Kidney capillary endothelial cell (primary cell): ENCODE data around the gene PITX1.

Experiments used
- DNase-seq: peaks from one replicate; pipeline ENCODE4 v3.0.0-alpha.2; 2018; ENCODE audit warnings: low spot score

Gene PITX1

GRCh38 chr5:135028791-135029476 is 5.1 kb downstream of the PITX1 start:
- DNase-seq = no peak

GRCh38 chr5:135027697-135028615 is 6.1 kb downstream of the PITX1 start:
- no peak for DNase-seq

GRCh38 chr5:135027266-135027696 is 6.7 kb downstream of the PITX1 start:
- no peak for DNase-seq

GRCh38 chr5:135026645-135027265 is 7.3 kb downstream of the PITX1 start:
- DNase-seq = no peak

GRCh38 chr5:135025730-135026644 is 8.0 kb downstream of the PITX1 start:
- no peak for DNase-seq

- no peak for DNase-seq
These were observed 8.9 kb downstream of the PITX1 start for GRCh38 chr5:135024956-135025729.

GRCh38 chr5:135020111-135020895 is 13.7 kb downstream of the PITX1 start:
- no peak for DNase-seq

GRCh38 chr5:135019314-135019713 is 14.7 kb downstream of the PITX1 start:
- DNase-seq = no peak

- no peak for DNase-seq
These were observed 15.6 kb downstream of the PITX1 start for GRCh38 chr5:135018457-135018856.

GRCh38 chr5:135016861-135017290 is 17.2 kb downstream of the PITX1 start:
- no peak for DNase-seq

- DNase-seq = no peak
These were observed 18.1 kb downstream of the PITX1 start for GRCh38 chr5:135015942-135016341.

GRCh38 chr5:135013947-135014570 is 20.0 kb downstream of the PITX1 start:
- no peak for DNase-seq

- DNase-seq = no peak
These were observed 20.6 kb downstream of the PITX1 start for GRCh38 chr5:135013445-135013844.

- no peak for DNase-seq
These were observed 21.1 kb downstream of the PITX1 start for GRCh38 chr5:135012951-135013391.

- DNase-seq = no peak
These were observed 21.9 kb downstream of the PITX1 start for GRCh38 chr5:135012033-135012588.

- no peak for DNase-seq
These were observed 22.5 kb downstream of the PITX1 start for GRCh38 chr5:135011355-135012032.

- no peak for DNase-seq
These were observed 23.3 kb downstream of the PITX1 start for GRCh38 chr5:135010502-135011354.
